MCF 10A (cell line): ENCODE measurements around the gene MFSD1. TPM values are rescaled to one million over a fixed set of nuclear protein-coding genes. Genes with fewer than 3 reads are reported as not detected.

Experiments used
- BruUV-seq: library from RNA; stranded (reverse); fragments of 400-500 nt; replicated peaks from 2 replicates; lab custom pipeline; 2021; lab: Mats Ljungman, UMichigan
- CTCF ChIA-PET: fragments of 300-600 bp; sonication (Branson Sonifier 250); formaldehyde crosslinking; extraction: SDS; loops from one replicate; lab custom pipeline; 2021; ENCODE audit warnings: antibody characterized with exemption, inconsistent platforms; lab: Yijun Ruan, JAX
- POLR2A ChIA-PET: fragments of 300-600, 350-650 bp; sonication (Branson Sonifier 250); formaldehyde crosslinking; extraction: SDS; loops from one replicate; lab custom pipeline; 2020; ENCODE audit warnings: antibody characterized with exemption, inconsistent platforms; lab: Yijun Ruan, JAX
- DNase-seq: peaks from one replicate; pipeline ENCODE4 v3.0.0-alpha.2; 2018; ENCODE audit not compliant: unreplicated experiment
- H3K27ac Mint-ChIP-seq: one replicate; pipeline ENCODE4 v1.8.0; 2022; ENCODE audit warnings: mild to moderate bottlenecking, low read depth, mixed read lengths; ENCODE audit not compliant: unreplicated experiment
- H3K27me3 Mint-ChIP-seq: one replicate; pipeline ENCODE4 v1.8.0; 2022; ENCODE audit warnings: mixed read lengths; ENCODE audit not compliant: insufficient read depth, unreplicated experiment
- H3K36me3 Mint-ChIP-seq: one replicate; pipeline ENCODE4 v1.8.0; 2022; ENCODE audit warnings: mild to moderate bottlenecking, moderate library complexity, mixed read lengths; ENCODE audit not compliant: insufficient read depth, unreplicated experiment
- H3K4me1 Mint-ChIP-seq: one replicate; pipeline ENCODE4 v1.8.0; 2022; ENCODE audit warnings: mixed read lengths; ENCODE audit not compliant: insufficient read depth, unreplicated experiment
- H3K4me3 Mint-ChIP-seq: one replicate; pipeline ENCODE4 v1.8.0; 2022; ENCODE audit warnings: mild to moderate bottlenecking, moderate library complexity, mixed read lengths; ENCODE audit not compliant: unreplicated experiment
- H3K9me3 Mint-ChIP-seq: one replicate; pipeline ENCODE4 v1.8.0; 2022; ENCODE audit warnings: mixed read lengths; ENCODE audit not compliant: unreplicated experiment
- intact Hi-C: fragments of 100-400 bp; cut with micrococcal nuclease; formaldehyde crosslinking; loops from 2 replicates; pipeline ENCODE4 v1.14.1; 2022
- total RNA-seq: library from RNA; stranded (reverse); gene quantifications from 2 replicates; pipeline ENCODE4 v1.2.3, GENCODE V29; 2022
- TF ChIP-seq, protein P1 (sequence below): fragments of 200-600 bp; IDR thresholded peaks from one replicate; pipeline ENCODE4 v1.8.0; 2022; ENCODE audit warnings: antibody characterized with exemption, mild to moderate bottlenecking; ENCODE audit not compliant: unreplicated experiment

Gene MFSD1
- total RNA-seq, 1 experiment from 2014 or later = 28.9 TPM

DNA sequence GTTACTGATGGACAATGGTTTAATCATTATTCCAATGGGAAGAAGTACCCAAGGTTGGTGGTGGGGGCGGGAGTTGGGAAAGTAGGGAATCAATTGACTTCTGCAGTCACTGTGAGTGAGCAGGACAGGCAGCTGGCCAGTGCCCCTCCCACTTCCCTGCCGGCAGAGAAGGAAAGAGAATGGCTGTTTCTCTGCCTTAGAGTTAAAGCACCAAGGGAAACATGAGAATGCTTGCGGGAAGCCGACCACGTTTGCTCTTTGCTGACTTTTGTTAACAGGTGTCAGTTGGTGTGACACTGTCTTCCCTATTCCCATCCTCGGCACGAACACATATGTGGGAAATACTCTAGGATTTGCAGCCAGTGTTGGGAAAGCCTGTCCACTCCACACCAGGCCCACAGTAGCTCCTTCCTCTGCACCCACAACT, 33.5 kb upstream of the MFSD1 start:
- ChIA-PET POLR2A (no interaction called here), CTCF (interaction anchor here (0.6 to 4.1 kb wide), 3 partner anchors 40 to 210 kb away, joined by 3 to 17 read pairs (median 3); no protein-coding TSS in a partner anchor)
- Mint-ChIP-seq H3K36me3 (no peaks in the 10 kb centered on the region), H3K4me1 (peaks cover 25% of the 10 kb centered on the region), H3K27ac (no peak overlapping the region), H3K9me3 (no peaks in the 10 kb centered on the region), H3K4me3 (no peak overlapping the region), H3K27me3 (no peaks in the 10 kb centered on the region)
- no TSS peak for BruUV-seq
- peak; percentile 50 for DNase-seq
- TF ChIP-seq, protein P1, sequence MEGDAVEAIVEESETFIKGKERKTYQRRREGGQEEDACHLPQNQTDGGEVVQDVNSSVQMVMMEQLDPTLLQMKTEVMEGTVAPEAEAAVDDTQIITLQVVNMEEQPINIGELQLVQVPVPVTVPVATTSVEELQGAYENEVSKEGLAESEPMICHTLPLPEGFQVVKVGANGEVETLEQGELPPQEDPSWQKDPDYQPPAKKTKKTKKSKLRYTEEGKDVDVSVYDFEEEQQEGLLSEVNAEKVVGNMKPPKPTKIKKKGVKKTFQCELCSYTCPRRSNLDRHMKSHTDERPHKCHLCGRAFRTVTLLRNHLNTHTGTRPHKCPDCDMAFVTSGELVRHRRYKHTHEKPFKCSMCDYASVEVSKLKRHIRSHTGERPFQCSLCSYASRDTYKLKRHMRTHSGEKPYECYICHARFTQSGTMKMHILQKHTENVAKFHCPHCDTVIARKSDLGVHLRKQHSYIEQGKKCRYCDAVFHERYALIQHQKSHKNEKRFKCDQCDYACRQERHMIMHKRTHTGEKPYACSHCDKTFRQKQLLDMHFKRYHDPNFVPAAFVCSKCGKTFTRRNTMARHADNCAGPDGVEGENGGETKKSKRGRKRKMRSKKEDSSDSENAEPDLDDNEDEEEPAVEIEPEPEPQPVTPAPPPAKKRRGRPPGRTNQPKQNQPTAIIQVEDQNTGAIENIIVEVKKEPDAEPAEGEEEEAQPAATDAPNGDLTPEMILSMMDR = no peak
- intact Hi-C loops = no loop called here

GRCh38 chr3:158768881-158769543, 32.8 kb upstream of the MFSD1 start:
- BruUV-seq = no TSS peak
- H3K9me3 Mint-ChIP-seq = no peaks in the 10 kb centered on the region
- ChIA-PET POLR2A (no interaction called here), CTCF (no interaction called here)
- H3K4me1 Mint-ChIP-seq = peaks cover 25% of the 10 kb centered on the region
- peak; percentile 80 for DNase-seq
- no peak overlapping the region for H3K27ac Mint-ChIP-seq
- no peaks in the 10 kb centered on the region for H3K36me3 Mint-ChIP-seq
- no peak overlapping the region for H3K4me3 Mint-ChIP-seq
- TF ChIP-seq, protein P1 = no peak
- intact Hi-C loops = no loop called here
- H3K27me3 Mint-ChIP-seq = no peaks in the 10 kb centered on the region

DNA sequence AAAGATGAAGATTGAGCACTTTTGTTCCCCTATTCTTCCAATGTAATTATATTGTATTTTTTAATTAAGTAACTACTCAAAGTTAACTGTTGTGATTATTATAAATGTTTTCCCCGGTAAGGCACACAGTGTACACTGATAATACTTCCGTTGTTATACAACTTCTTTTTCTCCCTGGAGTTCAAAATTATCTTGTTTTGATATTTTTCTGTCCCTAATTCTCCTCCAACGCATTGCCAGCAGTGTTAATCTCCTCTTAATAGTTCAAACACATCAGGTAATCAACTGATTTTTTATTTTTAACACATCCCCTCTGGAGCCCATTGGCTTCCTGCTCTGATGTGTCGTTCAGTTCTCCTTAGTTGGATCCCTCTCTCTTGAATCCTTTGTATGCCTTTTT, 32.3 kb upstream of the MFSD1 start:
- ChIA-PET CTCF (no interaction called here), POLR2A (interaction anchor here (1.0 to 1.2 kb wide), 2 partner anchors 11 to 22 kb away, joined by 3 to 4 read pairs; no protein-coding TSS in a partner anchor)
- no peak for DNase-seq
- Mint-ChIP-seq H3K27me3 (no peaks in the 10 kb centered on the region), H3K9me3 (no peaks in the 10 kb centered on the region), H3K4me3 (no peak overlapping the region), H3K36me3 (no peaks in the 10 kb centered on the region), H3K4me1 (peaks cover 25% of the 10 kb centered on the region), H3K27ac (no peak overlapping the region)
- intact Hi-C loops = no loop called here
- no TSS peak for BruUV-seq
- TF ChIP-seq, protein P1 = no peak

DNA sequence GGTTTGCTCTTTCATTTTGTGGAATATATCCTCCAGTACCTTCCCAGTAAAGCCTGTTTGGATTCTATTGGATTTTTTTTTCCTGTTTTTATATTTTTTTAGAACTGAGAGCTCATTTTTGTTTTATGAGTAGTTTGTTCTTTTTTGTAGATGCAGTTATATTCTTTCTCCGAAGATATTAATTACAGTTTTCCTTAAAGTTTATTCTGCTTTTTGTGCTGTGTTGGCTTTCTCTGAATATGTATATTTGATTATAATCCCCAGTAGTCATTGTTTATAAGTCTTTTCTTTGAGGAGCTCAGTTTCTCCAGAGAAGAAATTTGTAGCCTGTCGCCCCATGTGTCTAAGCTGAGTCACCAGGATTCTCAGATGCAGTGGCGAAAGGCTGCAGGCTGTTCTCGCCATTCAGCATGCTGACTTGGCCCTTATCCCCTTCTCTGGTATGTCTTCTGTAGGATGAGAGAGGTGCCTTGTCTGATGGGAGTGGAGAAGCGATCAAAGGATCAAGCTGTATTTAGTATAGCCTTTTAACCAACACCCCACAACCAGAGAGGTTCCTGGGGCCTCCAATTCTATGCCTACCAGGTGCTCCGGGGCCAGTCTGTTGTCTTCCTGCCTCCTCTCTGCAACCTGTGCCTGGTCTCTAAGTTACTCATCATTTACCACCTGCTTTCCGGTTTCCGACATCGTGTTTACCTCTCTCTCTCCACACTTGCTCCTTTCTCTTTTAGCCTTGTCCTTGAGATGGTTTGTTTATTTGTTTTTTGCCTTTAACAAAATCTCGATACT, 31.7 kb upstream of the MFSD1 start:
- no peaks in the 10 kb centered on the region for H3K9me3 Mint-ChIP-seq
- BruUV-seq = no TSS peak
- no peaks in the 10 kb centered on the region for H3K36me3 Mint-ChIP-seq
- no peak overlapping the region for H3K4me3 Mint-ChIP-seq
- CTCF ChIA-PET = no interaction called here
- H3K27ac Mint-ChIP-seq = no peak overlapping the region
- TF ChIP-seq, protein P1 = no peak
- POLR2A ChIA-PET = interaction anchor here (1.0 to 1.2 kb wide), 2 partner anchors 10 to 22 kb away, joined by 3 to 4 read pairs; no protein-coding TSS in a partner anchor
- H3K4me1 Mint-ChIP-seq = peaks cover 25% of the 10 kb centered on the region
- peak; percentile 75 for DNase-seq
- intact Hi-C loops = no loop called here
- H3K27me3 Mint-ChIP-seq = no peaks in the 10 kb centered on the region
